HG03469 (cell line): ENCODE results near the gene ITLN2.
A peak's percentile ranks its signal among the peaks of the same experiment; 100 is the strongest.
"Not testable (repeated sequence)": the region's sequence is repeated elsewhere in the genome, so short reads cannot be mapped to it uniquely, and the experiment has no call there.

ENCODE experiments used
- ATAC-seq: cut with Tn5 transposase; IDR thresholded peaks from one replicate; pipeline ENCODE4 v1.9.1; 2021; ENCODE audit warnings: mild to moderate bottlenecking, moderate library complexity, moderate number of reproducible peaks; ENCODE audit not compliant: unreplicated experiment

ITLN2 gene

DNA sequence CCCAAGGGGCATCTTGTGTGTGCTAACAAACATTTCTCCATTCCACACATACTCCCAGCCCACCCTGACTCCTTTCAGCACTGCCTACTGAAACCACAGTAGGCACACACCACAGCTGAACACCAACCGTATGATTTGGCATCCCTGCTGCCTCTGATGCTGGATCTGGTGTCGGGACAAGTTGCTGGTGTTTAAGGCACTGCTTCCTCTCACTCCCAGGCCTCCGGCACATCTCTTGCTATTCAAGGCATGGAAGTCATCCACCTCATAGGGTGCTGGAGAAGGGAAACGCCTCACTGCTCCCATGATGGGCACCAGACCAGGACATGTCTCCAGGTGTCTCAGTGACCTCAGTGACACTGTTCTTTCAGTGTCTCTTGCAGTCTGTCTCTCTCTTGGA lies 2.4 kb upstream of the ITLN2 start:
- ATAC-seq, result no peak

DNA sequence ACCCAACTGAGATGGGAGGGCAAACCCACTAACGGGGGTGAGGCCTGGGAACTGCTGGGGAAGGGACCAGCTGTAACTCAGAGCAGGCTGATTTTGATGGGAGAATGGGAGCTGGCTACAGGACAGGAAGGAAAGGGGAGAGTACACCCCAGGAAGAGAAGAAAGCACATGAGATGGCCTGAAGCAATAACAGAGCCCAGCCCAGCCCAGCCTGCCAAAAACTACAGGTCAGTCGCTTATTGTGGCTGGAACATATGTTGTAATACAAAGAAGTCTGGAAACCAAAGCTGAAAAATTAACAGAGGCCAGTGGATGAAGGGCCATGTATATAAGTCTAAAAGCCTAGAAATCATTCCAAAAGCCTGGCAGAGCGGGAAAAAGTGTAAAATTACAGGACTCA lies 1.6 kb downstream of the ITLN2 start:
- ATAC-seq, result no peak

- no peak for ATAC-seq
Observed at GRCh38 chr1:160952129-160952510, 2.5 kb downstream of the ITLN2 start.

DNA sequence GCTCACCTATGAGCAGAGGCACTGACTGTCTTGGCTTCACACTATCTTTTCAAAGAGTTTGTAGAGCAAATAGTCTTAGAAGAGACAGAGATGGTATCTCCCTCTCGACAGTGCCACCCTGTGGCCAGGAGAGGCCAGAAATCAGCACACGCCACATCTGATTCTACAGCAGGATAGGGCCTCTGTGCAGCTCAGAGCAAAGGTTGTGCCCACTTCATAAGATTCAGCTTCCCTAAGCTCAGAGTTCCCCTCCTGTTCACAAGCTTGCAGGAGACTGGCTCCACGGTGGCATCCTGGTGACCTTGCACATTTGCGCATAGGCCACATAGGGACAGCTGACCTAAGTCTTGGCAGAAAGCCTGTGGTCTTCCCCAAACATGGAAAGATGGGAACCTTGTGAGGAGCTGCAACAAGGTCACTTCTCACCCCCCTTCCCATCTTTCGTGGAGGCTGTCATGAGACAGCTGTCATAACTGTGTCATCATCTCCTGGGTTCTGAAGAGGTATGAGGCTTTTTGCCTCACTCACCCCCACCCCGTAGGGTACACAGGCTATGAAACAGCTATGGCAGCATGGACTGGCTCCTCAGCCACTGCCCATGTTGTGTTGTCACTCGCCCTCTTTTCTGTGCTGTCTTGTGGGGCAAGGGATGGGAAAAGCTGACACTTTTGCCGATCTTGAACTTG lies 3.0 kb downstream of the ITLN2 start:
- peak; percentile 46 for ATAC-seq

DNA sequence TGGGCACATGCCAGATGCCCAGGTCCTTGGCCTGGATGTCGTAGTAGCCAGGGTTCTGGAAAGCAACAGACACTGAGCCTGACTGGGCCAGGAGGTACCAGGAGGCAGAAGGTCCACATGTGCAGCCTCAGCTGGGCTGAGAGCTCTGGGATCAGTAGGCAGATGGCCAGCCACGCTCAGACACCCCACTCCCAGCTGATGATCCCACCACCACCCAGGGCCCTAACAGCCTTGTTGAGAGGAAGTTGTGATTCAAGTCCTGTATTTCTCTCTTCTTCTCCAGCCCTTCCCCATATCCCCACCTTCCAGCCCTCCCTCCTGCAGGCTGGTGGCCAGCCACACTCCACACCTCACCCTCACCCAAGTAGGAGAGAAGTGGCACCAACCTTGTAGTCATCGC lies 4.0 kb downstream of the ITLN2 start:
- no peak for ATAC-seq

DNA sequence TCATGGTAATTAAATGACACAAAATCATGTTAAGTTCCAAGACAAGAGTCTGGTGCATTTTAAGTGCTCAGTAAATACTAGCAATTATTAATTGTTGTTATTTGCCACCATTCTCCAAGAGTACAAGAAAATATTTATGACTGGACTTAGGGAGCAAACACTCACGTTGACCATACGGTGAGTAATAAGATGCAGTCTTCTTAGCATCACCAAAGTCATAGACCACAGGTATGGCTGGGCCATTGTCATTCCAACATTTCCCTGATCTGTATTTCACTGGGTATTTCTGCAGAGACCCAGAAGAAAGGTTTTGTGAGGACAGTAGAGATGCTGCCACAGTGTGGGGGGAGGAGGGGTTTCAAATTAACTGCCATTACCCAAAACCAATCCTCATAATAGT lies 4.7 kb downstream of the ITLN2 start:
- no peak for ATAC-seq

DNA sequence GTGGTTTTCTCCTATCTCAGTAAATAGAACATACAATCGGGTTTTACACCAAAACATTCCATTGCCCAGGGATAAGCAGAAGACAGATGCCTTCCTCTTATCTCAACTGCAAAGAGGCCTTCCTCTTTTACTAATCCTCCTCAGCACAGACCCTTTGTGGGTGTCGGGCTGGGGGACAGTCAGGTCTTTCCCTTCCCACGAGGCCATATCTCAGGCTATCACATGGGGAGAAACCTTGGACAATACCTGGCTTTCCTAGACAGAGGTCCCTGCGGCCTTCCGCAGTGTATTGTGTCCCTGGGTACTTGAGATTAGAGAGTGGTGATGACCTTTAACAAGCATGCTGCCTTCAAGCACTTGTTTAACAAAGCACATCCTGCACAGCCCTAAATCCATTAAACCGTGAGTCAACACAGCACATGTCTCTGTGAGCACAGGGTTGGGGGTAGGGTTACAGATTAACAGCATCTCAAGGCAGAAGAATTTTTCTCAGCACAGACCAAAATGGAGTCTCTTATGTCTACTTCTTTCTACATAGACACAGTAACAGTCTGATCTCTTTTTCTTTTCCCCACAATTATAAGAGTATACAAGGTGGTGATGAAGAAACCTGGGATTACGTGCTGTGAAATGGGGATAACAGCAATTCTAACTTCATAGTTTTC lies 5.3 kb downstream of the ITLN2 start:
- not testable (repeated sequence) for ATAC-seq

DNA sequence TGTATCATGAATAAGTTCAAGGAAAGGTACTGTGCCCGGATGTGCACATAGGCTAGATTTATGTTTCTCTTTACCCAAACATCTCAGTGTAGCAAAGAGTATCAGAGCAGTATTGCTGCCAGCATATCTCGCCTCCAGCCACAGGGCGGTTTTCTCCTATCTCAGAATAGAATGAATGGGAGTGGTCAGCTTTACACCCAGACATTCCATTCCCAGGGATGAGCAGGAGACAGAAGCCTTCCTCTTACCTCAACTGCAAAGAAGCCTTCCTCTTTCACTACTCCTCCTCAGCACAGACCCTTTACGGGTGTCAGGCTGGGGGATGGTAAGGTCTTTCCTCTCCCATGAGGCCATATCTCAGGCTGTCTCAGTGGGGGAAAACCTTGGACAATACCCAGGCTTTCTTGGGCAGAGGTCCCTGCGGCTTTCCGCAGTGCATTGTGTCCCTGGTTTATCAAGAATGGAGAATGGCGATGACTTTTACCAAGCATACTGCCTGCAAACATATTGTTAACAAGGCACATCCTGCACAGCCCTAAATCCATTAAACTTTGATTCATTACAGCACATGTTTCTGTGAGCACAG lies 7.3 kb downstream of the ITLN2 start:
- not testable (repeated sequence) for ATAC-seq

- not testable (repeated sequence) for ATAC-seq
Observed at GRCh38 chr1:160945881-160946280, 8.7 kb downstream of the ITLN2 start.

DNA sequence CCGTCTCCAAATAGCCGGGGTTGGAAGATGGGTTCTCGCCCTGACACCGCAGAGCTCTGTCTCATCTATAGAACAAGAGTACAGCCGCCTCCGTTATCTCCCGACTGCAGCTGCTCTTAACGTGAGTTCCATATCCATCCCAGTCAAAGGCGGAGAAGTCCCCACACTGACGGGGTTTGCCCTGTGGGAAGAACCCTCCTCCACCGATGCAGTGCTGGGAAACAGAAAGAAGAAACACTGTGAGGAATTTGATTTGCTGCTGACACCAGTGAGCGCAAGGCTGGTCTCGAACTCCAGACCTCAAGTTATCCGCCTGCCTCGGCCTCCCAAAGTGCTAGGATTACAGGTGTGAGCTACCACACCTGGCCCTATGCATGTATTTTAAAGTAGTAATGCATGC lies 9.5 kb downstream of the ITLN2 start:
- ATAC-seq, result no peak

DNA sequence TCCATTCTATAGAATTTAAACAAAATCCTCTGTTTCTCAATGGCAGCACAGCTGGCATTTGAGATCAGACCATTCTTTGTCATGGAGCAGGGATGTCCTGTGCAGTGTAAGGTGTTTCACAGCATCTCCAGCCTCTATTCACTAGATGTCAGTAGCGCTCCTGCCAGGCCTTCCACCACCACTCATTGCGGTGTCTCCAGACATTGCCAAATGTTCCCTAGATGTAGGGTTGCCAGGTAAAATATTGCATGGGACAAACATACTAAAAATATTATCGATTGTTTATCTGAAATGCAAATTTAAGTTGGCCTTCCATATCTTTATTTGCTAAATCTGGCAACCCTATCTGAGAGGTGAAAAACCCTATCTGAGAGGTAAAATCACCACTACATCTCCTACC lies 11.7 kb downstream of the ITLN2 start:
- ATAC-seq, result no peak

- not testable (repeated sequence) for ATAC-seq
Observed at GRCh38 chr1:160936666-160937065, 17.9 kb downstream of the ITLN2 start.

- no peak for ATAC-seq
Observed at GRCh38 chr1:160935527-160936258, 18.9 kb downstream of the ITLN2 start.

- not testable (repeated sequence) for ATAC-seq
Observed at GRCh38 chr1:160933305-160933704, 21.3 kb downstream of the ITLN2 start.

DNA sequence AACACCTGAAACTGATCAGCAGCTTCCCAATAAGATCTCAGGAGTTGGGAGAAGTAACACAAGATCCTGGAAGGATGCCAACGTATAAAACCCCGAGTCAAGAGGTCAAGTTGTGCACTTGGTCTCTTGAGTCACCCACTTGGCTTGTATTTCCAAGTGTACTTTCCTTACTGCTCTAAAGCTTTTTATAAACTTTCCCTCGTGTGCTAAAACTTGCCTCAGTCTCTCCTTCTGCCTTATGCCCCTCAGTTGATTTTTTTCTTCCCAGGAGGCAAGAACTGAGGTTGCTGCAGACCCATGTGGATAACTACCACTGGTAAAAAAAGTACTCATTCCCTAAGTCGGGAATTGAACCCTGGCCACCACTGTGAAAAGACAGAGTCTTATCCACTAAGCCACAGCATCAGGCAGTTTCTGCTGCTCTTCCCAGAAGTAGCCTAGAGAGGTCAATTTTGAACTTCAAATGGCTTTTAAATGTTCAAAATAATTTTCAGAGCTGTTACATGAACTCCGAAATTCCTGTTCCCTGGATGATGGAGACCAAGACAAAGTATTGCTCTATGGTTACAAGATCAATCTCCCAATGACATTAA lies 28.9 kb downstream of the ITLN2 start:
- no peak for ATAC-seq

- no peak for ATAC-seq
Observed at GRCh38 chr1:160924791-160925651, 29.6 kb downstream of the ITLN2 start.

DNA sequence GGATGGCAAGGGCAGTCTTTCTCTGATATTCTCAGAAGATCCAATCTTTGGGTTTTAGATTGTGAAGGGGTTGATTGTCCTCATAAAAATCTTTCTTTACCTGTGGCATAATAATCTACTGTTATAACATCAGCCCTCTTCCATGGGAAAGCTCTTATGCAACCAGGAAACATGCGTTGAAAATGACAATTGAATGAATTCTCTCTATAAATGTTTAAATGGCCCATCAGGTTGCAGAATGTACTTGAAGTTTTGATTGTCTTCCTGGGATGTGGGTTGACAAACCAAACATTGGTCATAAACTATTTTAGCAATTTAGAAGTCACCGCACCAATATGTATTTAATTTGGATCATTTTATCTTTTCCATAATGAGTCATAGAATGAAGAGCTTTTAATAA lies 37.9 kb downstream of the ITLN2 start:
- ATAC-seq, result no peak

DNA sequence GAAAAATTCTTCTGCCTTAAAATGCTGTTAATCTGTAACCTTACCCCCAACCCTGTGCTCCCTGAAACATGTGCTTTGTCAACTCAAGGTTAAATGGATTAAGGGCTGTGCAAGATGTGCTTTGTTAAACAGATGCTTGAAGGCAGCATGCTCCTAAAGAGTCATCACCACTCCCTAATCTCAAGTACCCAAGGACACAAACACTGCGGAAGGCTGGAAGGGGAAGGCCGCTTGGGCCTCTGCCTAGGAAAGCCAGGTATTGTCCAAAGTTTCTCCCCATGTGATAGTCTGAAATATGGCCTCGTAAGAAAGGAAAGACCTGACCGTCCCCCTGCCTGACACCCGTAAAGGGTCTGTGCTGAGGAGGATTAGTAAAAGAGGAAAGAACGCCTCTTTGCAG lies 41.4 kb downstream of the ITLN2 start:
- ATAC-seq, result not testable (repeated sequence)

GRCh38 chr1:160911925-160912324 lies 42.7 kb downstream of the ITLN2 start:
- no peak for ATAC-seq

- no peak for ATAC-seq
Observed at GRCh38 chr1:160911441-160911840, 43.2 kb downstream of the ITLN2 start.
